Karpas-422 (cell line): ENCODE data around the gene SELENON. TPM values are rescaled to one million over a fixed set of nuclear protein-coding genes. Genes with fewer than 3 reads are reported as not detected.
A peak's percentile ranks its signal among the peaks of the same experiment; 100 is the strongest.

ENCODE experiments used
- DNase-seq: peaks from one replicate; pipeline ENCODE4 v3.0.0-alpha.2; 2015
- H2AFZ ChIP-seq: fragments of 200-600 bp; sonication (generic); 2 replicates; pipeline ENCODE4 v1.6.1; 2014; ENCODE audit warnings: antibody characterized with exemption, low read length, mixed read lengths
- H3K27ac ChIP-seq: fragments of 200-600 bp; sonication (generic); 2 replicates; pipeline ENCODE4 v1.5.1; 2014; ENCODE audit warnings: mild to moderate bottlenecking, low read length, moderate library complexity
- H3K27me3 ChIP-seq: fragments of 200-600 bp; sonication (generic); 2 replicates; pipeline ENCODE4 v1.6.1; 2014; ENCODE audit warnings: low read length, mixed read lengths
- H3K36me3 ChIP-seq: fragments of 200-600 bp; sonication (generic); 2 replicates; pipeline ENCODE4 v1.6.1; 2014; ENCODE audit warnings: low read length, mixed read lengths; ENCODE audit not compliant: insufficient read depth
- H3K4me1 ChIP-seq: fragments of 200-600 bp; sonication (generic); 2 replicates; pipeline ENCODE4 v1.6.1; 2014; ENCODE audit warnings: mild to moderate bottlenecking, low read length, mixed read lengths
- H3K4me2 ChIP-seq: fragments of 200-600 bp; sonication (generic); 2 replicates; pipeline ENCODE4 v1.6.1; 2014; ENCODE audit warnings: low read length, low read depth, mild to moderate bottlenecking; ENCODE audit not compliant: poor library complexity, severe bottlenecking
- H3K4me3 ChIP-seq: fragments of 200-600 bp; sonication (generic); 2 replicates; pipeline ENCODE4 v1.5.1; 2014; ENCODE audit warnings: mild to moderate bottlenecking, antibody characterized with exemption, low read length, mixed read lengths
- H3K79me2 ChIP-seq: fragments of 200-600 bp; sonication (generic); 2 replicates; pipeline ENCODE4 v1.6.1; 2014; ENCODE audit warnings: mild to moderate bottlenecking, low read length, mixed read lengths
- H3K9ac ChIP-seq: fragments of 200-600 bp; sonication (generic); 2 replicates; pipeline ENCODE4 v1.6.0; 2014; ENCODE audit warnings: low read length
- H3K9me2 ChIP-seq: fragments of 200-600 bp; sonication (generic), shearing (Covaris generic); replicated peaks from 2 replicates; pipeline ENCODE4 v1.6.0; 2014; ENCODE audit warnings: mild to moderate bottlenecking, low read length, moderate library complexity; ENCODE audit not compliant: insufficient read depth
- H3K9me3 ChIP-seq: fragments of 300-700, 200-600 bp; sonication (generic); 2 replicates; pipeline ENCODE4 v1.6.1; 2014; ENCODE audit warnings: low read length, mixed read lengths
- H4K20me1 ChIP-seq: fragments of 200-600 bp; sonication (generic); 2 replicates; pipeline ENCODE4 v1.6.1; 2014; ENCODE audit warnings: mild to moderate bottlenecking, antibody characterized with exemption, low read length, low read depth; ENCODE audit not compliant: insufficient read depth
- total RNA-seq: library from RNA; depleted of rRNA; stranded (reverse); fragments of >200 nt; shearing (Covaris generic); gene quantifications from 2 replicates; pipeline ENCODE4 v1.2.3, GENCODE V29; 2014; ENCODE audit warnings: low replicate concordance; rRNA removed

SELENON gene
- 2.7 and 5.1 TPM in 2 replicates for total RNA-seq

GRCh38 chr1:25799935-25800702, at the start of gene SELENON:
Gene SELENON (plus strand): TSS chr1:25800193. CDS start chr1:25800231, 38 bp downstream.
- Histone ChIP-seq H3K27me3 (no peaks in the 10 kb centered on the region), H4K20me1 (peaks cover 3% of the 10 kb centered on the region; the same call in 1 of the 2 replicates), H3K4me2 (peak within 1 kb of the TSS; percentile 59), H3K4me3 (peak within 1 kb of the TSS; percentile 61), H3K9me2 (no peaks in the 10 kb centered on the region), H3K9me3 (no peaks in the 10 kb centered on the region), H3K36me3 (no peaks in the 10 kb centered on the region), H2AFZ (no peak within 1 kb of the TSS), H3K79me2 (no peaks in the 10 kb centered on the region), H3K27ac (no peak within 1 kb of the TSS), H3K4me1 (peaks cover 20% of the 10 kb centered on the region), H3K9ac (peak within 1 kb of the TSS; percentile 67)
- DNase-seq, result peak; percentile 46

- Histone ChIP-seq H3K9me3 (no peaks in the 10 kb centered on the region), H3K27ac (no peak overlapping the region), H4K20me1 (peaks cover 12% of the 10 kb centered on the region), H2AFZ (no peak overlapping the region), H3K9ac (no peak overlapping the region), H3K79me2 (no peaks in the 10 kb centered on the region), H3K4me3 (no peak overlapping the region), H3K9me2 (no peaks in the 10 kb centered on the region), H3K4me1 (no peaks in the 10 kb centered on the region), H3K4me2 (no peak overlapping the region), H3K27me3 (no peaks in the 10 kb centered on the region), H3K36me3 (no peaks in the 10 kb centered on the region)
- DNase-seq, result no peak
Measured at GRCh38 chr1:25750923-25751605, 48.9 kb upstream of the SELENON start.

GRCh38 chr1:25754470-25755181, 45.4 kb upstream of the SELENON start:
- H3K4me3 ChIP-seq, result no peak overlapping the region
- H3K9me2 ChIP-seq, result no peaks in the 10 kb centered on the region
- no peaks in the 10 kb centered on the region for H3K27me3 ChIP-seq
- H2AFZ ChIP-seq, result no peak overlapping the region
- no peaks in the 10 kb centered on the region for H3K79me2 ChIP-seq
- no peaks in the 10 kb centered on the region for H3K9me3 ChIP-seq
- no peaks in the 10 kb centered on the region for H3K4me1 ChIP-seq
- no peak for DNase-seq
- no peak overlapping the region for H3K4me2 ChIP-seq
- no peak overlapping the region for H3K9ac ChIP-seq
- H3K27ac ChIP-seq, result no peak overlapping the region
- peaks cover 2% of the 10 kb centered on the region; the same call in 1 of the 2 replicates for H4K20me1 ChIP-seq
- H3K36me3 ChIP-seq, result no peaks in the 10 kb centered on the region

- no peak overlapping the region for H3K27ac ChIP-seq
- no peak overlapping the region for H2AFZ ChIP-seq
- H3K9me2 ChIP-seq, result no peaks in the 10 kb centered on the region
- H3K79me2 ChIP-seq, result no peaks in the 10 kb centered on the region
- no peak for DNase-seq
- no peaks in the 10 kb centered on the region; the same call in 1 of the 2 replicates for H3K4me1 ChIP-seq
- no peaks in the 10 kb centered on the region for H3K36me3 ChIP-seq
- no peaks in the 10 kb centered on the region for H3K27me3 ChIP-seq
- no peaks in the 10 kb centered on the region for H3K9me3 ChIP-seq
- no peak overlapping the region for H3K4me2 ChIP-seq
- no peak overlapping the region for H3K4me3 ChIP-seq
- H4K20me1 ChIP-seq, result peaks cover 2% of the 10 kb centered on the region; the same call in 1 of the 2 replicates
- no peak overlapping the region for H3K9ac ChIP-seq
Measured at GRCh38 chr1:25755475-25756125, 44.4 kb upstream of the SELENON start.

GRCh38 chr1:25756215-25756614, 43.8 kb upstream of the SELENON start:
- Histone ChIP-seq H3K4me3 (no peak overlapping the region), H3K4me1 (no peaks in the 10 kb centered on the region; the same call in 1 of the 2 replicates), H3K4me2 (no peak overlapping the region), H3K9me3 (no peaks in the 10 kb centered on the region), H3K9ac (no peak overlapping the region), H4K20me1 (peaks cover under 1% of the 10 kb centered on the region; the same call in 1 of the 2 replicates), H3K27ac (no peak overlapping the region), H3K36me3 (no peaks in the 10 kb centered on the region), H3K9me2 (no peaks in the 10 kb centered on the region), H2AFZ (no peak overlapping the region), H3K79me2 (no peaks in the 10 kb centered on the region), H3K27me3 (no peaks in the 10 kb centered on the region)
- no peak for DNase-seq

GRCh38 chr1:25757151-25757845, 42.7 kb upstream of the SELENON start:
- no peaks in the 10 kb centered on the region; the same call in 1 of the 2 replicates for H3K4me1 ChIP-seq
- H3K9me3 ChIP-seq, result no peaks in the 10 kb centered on the region
- no peak overlapping the region for H3K9ac ChIP-seq
- no peak overlapping the region for H3K4me3 ChIP-seq
- H2AFZ ChIP-seq, result no peak overlapping the region
- H3K79me2 ChIP-seq, result no peaks in the 10 kb centered on the region
- H3K27me3 ChIP-seq, result no peaks in the 10 kb centered on the region
- H3K36me3 ChIP-seq, result no peaks in the 10 kb centered on the region
- no peaks in the 10 kb centered on the region for H3K9me2 ChIP-seq
- no peaks in the 10 kb centered on the region; the same call in 1 of the 2 replicates for H4K20me1 ChIP-seq
- H3K4me2 ChIP-seq, result no peak overlapping the region
- H3K27ac ChIP-seq, result no peak overlapping the region
- no peak for DNase-seq

GRCh38 chr1:25757846-25758185, 42.2 kb upstream of the SELENON start:
- H3K4me1 ChIP-seq, result no peaks in the 10 kb centered on the region; the same call in 1 of the 2 replicates
- H3K4me2 ChIP-seq, result no peak overlapping the region
- H3K27ac ChIP-seq, result no peak overlapping the region
- H3K36me3 ChIP-seq, result no peaks in the 10 kb centered on the region
- no peaks in the 10 kb centered on the region for H3K9me2 ChIP-seq
- no peaks in the 10 kb centered on the region for H3K79me2 ChIP-seq
- H3K27me3 ChIP-seq, result no peaks in the 10 kb centered on the region
- no peaks in the 10 kb centered on the region; the same call in 1 of the 2 replicates for H4K20me1 ChIP-seq
- H3K9ac ChIP-seq, result no peak overlapping the region
- H3K4me3 ChIP-seq, result no peak overlapping the region
- H3K9me3 ChIP-seq, result no peaks in the 10 kb centered on the region
- DNase-seq, result no peak
- H2AFZ ChIP-seq, result no peak overlapping the region
